HG03095 (cell line): ENCODE measurements around the gene RALGPS2.

Source experiments
- ATAC-seq: cut with Tn5 transposase; IDR thresholded peaks from one replicate; pipeline ENCODE4 v1.9.1; 2021; ENCODE audit warnings: moderate library complexity; ENCODE audit not compliant: unreplicated experiment

RALGPS2 gene, protein sequence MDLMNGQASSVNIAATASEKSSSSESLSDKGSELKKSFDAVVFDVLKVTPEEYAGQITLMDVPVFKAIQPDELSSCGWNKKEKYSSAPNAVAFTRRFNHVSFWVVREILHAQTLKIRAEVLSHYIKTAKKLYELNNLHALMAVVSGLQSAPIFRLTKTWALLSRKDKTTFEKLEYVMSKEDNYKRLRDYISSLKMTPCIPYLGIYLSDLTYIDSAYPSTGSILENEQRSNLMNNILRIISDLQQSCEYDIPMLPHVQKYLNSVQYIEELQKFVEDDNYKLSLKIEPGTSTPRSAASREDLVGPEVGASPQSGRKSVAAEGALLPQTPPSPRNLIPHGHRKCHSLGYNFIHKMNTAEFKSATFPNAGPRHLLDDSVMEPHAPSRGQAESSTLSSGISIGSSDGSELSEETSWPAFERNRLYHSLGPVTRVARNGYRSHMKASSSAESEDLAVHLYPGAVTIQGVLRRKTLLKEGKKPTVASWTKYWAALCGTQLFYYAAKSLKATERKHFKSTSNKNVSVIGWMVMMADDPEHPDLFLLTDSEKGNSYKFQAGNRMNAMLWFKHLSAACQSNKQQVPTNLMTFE

GRCh38 chr1:178724728-178725465 lies at the start of gene RALGPS2:
RALGPS2 (plus strand) TSS chr1:178725244; CDS start chr1:178776765, 51,521 bp downstream.
- ATAC-seq: peak; percentile 56

- no peak for ATAC-seq
These were observed 45.8 kb upstream of the RALGPS2 start for GRCh38 chr1:178679237-178679636.

GRCh38 chr1:178682429-178682828 lies 42.6 kb upstream of the RALGPS2 start:
- no peak for ATAC-seq

GRCh38 chr1:178682886-178683285 lies 42.2 kb upstream of the RALGPS2 start:
- ATAC-seq: no peak

DNA sequence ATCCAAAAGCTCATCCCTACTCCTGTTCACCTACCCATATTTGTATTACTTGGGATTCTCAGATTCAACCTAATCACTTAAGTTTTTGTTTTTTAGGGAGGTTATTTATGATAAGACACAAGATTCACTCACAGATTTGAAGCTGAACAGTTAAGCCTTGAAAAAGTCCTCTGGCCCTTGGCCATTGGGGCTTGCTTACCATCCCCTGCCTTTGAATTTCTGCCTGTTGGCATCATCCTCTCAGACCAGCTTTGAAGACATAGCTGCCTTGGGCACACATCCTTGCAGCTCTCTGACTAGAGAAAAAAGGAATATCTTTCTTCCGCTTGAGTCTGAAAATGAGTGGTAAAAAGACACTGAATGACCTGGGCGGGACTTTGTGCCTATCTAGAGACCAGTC lies 41.8 kb upstream of the RALGPS2 start:
- ATAC-seq: no peak

DNA sequence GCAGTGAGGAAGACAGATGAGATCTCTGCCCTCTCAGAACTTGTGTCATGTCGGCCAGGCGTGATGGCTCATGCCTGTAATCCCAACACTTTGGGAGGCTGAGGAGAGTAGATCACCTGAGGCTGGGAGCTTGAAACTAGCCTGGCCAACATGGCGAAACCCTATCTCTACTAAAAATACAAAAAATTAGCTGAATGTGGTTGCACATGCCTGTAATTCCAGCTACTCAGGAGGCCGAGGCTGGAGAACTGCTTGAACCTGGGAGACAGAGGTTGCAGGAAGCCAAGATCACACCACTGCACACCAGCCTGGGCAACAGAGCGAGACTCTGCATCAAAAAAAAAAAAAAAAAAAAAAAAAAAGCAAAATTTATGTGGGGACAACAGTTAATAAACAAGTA lies 40.9 kb upstream of the RALGPS2 start:
- no peak for ATAC-seq

DNA sequence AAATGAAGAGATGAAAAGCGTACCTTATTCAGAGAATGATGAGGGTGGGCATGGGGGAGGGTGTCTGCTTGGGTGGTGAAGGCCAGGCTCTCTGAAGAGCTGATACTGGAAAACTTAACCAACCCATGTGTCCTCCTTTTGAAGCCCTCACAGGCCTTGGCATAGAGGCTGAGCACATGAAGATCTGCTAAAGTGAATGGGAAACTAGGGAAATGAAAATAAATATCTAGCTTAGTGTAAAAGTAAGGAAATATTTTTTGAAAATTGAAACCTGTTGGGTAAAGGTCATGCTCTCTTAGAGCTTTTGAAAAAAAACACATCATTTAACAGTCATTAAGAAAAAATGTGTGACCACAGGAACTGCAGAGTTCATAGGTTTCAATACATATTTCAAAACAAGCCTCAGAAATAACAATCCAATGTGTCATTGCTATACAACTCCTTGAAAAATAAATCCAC lies 40.5 kb upstream of the RALGPS2 start:
- ATAC-seq: peak; percentile 75

DNA sequence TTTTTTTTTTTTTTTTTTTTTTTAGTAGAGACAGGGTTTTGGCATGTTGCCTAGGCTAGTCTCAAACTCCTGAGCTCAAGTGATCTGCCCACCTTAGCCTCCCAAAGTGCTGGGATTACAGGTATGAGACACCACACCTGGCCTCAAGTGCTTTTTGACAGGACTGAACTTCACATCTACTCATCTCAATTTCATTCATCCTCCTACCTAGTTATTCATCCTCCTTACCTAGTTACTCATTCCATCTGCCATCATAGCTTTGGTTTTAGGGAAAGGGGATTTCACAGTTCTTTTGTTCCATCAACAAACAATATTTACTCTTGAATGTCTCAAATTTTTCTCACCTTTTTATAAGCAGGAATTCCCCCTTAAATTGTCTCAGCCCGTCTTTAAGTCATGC lies 38.6 kb upstream of the RALGPS2 start:
- ATAC-seq: no peak

- ATAC-seq: no peak
These were observed 36.8 kb upstream of the RALGPS2 start for GRCh38 chr1:178688244-178688643.

DNA sequence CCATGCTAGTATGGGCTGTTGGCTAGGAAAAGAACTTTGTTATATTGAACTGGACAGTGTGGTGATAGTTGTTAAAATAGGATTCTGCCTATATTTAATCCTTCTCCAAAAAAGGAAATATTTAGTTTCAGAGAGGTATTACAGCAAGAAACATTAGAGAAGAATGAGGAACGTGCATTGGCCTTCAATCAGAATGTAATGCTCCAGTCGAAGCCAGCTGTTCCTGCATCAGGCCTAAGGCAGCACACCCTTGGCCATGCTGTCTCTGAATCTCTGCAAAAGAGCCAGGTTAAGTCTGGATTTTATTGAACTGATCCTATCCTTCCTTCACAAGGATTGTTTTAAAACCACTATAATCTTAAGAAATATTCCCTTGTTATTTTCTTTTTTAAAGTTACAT lies 35.3 kb upstream of the RALGPS2 start:
- ATAC-seq: no peak

DNA sequence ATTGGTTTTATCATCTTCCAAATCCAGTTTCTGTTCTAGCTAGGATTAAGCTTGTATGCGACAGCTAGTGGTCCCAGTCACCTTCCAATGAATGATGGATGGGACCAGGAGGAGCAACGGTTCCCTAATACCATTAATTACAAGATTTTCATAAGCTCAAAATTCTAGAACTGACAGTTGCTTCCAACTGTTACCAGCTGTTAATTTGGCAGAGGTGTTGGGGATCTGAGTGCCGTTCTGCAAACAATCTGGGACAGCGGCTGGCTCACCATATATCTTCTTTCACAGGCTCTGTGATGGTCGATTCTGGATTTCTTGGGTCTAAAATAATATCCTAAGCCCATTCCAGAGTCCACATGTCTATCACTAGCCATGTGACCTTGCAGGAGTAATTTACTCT lies 34.5 kb upstream of the RALGPS2 start:
- no peak for ATAC-seq

- no peak for ATAC-seq
These were observed 32.3 kb upstream of the RALGPS2 start for GRCh38 chr1:178692564-178693327.

DNA sequence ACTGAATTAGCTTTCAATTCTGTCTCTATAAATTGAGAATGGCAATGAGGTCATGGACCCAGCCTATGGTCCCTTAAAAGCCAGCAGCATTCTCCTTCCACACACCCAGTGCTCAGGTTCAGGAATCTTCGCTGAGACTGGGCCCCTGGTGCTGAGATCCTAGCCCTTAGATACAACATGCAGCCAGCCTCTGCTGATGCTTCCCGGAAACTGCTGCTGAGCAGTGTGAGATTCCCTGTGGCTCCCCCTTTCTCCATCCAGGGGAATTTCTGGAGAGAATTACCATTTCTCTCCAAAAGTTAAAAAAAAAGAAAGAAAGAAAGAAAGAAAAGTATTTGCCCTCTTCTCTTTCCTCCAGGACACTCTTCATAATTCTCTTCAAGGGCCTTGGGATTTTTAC lies 31.7 kb upstream of the RALGPS2 start:
- no peak for ATAC-seq

DNA sequence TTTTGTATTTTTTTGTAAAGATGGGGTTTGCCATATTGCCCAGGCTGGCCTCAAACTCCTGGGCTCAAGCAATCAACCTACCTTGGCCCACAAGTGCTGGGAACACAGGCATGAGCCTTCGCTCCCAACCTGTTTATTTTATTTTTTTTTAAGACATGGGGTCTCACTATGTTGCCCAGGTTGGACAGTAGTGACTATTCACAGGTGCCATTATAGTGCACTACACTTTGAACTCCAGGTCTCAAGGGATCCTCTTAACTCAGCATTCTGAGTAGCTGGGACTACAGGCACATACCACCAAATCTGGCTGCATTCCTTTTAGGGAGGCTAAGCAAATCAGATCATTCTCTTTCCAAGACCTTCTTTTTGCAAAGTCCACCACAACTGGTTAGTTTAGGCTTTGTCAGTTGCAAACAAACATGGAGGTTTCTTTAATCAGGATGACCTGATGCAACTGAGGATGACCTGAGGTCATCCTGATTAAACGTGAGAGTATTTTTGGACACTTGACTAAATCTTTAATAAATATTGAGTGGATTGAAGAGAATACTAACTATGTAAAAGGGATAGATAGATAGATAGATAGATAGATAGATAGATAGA lies 30.0 kb upstream of the RALGPS2 start:
- ATAC-seq: no peak

DNA sequence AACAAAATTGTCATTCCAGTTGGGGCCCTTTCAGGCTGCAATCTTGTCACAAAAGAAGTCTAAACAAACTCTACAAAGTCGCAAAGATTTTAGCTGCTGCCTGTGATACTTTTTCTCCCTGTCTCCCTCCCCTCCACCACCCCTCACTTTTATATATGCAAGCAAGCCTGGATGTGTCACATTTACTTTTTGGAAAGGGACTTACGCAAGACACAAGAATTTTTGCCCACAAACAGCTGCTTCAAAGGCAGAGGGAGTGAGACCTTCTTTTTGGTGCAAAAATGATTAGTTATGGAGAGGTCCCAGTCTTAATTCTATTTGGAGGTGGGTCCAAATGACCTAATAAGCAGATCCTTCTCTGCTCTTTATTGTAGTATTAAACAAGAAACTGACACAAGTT lies 22.9 kb upstream of the RALGPS2 start:
- ATAC-seq: no peak

DNA sequence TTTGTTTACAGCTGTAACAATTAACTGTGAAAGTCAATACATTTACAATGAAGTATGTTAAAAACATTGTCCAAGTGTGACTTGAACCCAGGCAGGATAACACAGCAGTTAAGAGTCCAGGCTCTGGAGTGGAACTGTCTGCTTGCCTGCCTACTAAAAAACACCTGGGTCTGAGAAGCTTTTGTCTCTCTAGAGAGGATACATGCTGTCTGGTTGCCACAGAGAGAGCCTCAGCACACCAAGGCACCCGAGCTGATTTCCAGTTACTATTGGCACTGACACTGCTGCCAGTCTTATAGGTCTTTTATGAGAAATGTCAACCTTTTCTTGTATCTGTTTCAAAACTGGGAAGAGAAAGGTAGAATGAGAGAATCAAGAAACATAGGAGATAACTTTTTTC lies 20.2 kb upstream of the RALGPS2 start:
- ATAC-seq: no peak

GRCh38 chr1:178706432-178706831 lies 18.6 kb upstream of the RALGPS2 start:
- ATAC-seq: no peak

- ATAC-seq: no peak
These were observed 11.8 kb upstream of the RALGPS2 start for GRCh38 chr1:178713259-178713658.

DNA sequence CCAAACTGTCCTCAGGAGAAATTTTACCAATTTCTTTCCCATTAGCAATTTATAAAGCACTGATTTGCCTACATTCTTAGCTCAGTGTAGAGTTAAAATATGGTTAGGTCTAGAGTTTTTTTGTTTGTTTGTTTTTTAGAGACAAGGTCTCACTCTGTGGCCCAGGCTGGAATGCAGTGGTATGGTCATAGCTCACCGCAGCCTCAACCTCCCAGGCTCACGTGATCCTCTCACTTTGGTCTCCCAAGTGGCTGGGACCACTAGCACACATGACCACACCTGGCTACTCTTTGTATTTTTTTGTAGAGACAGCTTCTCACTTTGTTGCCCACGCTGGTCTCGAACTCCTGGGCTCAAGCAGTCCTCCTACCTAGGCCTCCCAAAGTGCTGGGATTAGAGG lies 10.6 kb upstream of the RALGPS2 start:
- no peak for ATAC-seq

DNA sequence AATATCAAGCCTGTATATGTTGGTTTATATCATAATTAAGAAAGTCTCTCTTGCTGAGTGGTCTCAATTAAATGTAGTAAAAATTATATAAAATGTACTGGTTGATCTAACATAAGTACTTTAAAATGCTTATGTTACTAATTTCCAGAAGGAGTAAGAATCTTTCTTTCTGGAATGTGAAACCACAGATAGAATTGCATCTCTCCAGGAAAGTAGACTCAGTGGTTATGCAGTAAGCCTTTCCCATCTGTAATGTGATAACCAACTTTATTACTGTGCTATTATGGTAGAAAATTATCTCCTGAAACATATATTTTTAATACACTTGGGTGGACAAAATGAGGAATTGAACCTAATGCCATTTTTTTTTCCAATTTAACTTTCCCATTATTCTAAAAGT lies 8.9 kb upstream of the RALGPS2 start:
- ATAC-seq: no peak

GRCh38 chr1:178718520-178718919 lies 6.5 kb upstream of the RALGPS2 start:
- ATAC-seq: no peak
